Activated CD8-positive, alpha-beta memory T cell treated with anti-CD3 and anti-CD28 coated beads, Interleukin-2, amount 50 U/mL, for 24 hours (primary cell): ENCODE results near the gene RNF175.
"Not testable (repeated sequence)": the region's sequence is repeated elsewhere in the genome, so short reads cannot be mapped to it uniquely, and the experiment has no call there.

Experiments used
- DNase-seq: peaks from one replicate; pipeline ENCODE4 v3.0.0-alpha.2; 2020; ENCODE audit errors: extremely low read depth

RNF175 gene

GRCh38 chr4:153683763-153684181 lies 76.1 kb downstream of the RNF175 start:
- no peak for DNase-seq

- DNase-seq: no peak
These were observed 80.3 kb downstream of the RNF175 start for GRCh38 chr4:153679486-153679885.

- DNase-seq: no peak
These were observed 82.8 kb downstream of the RNF175 start for GRCh38 chr4:153676984-153677383.

- no peak for DNase-seq
These were observed 83.3 kb downstream of the RNF175 start for GRCh38 chr4:153676486-153676885.

GRCh38 chr4:153669838-153670237 lies 90.0 kb downstream of the RNF175 start:
- no peak for DNase-seq

GRCh38 chr4:153668647-153669046 lies 91.2 kb downstream of the RNF175 start:
- DNase-seq: no peak

- not testable (repeated sequence) for DNase-seq
These were observed 93.3 kb downstream of the RNF175 start for GRCh38 chr4:153666505-153666904.

GRCh38 chr4:153663667-153664066 lies 96.2 kb downstream of the RNF175 start:
- DNase-seq: no peak

- no peak for DNase-seq
These were observed 97.9 kb downstream of the RNF175 start for GRCh38 chr4:153661908-153662307.

- DNase-seq: no peak
These were observed 98.5 kb downstream of the RNF175 start for GRCh38 chr4:153661215-153661822.
